IPS-11a (cell line): ENCODE data around the gene UBAP2L.
"Not testable (repeated sequence)": the region's sequence is repeated elsewhere in the genome, so short reads cannot be mapped to it uniquely, and the experiment has no call there.

ENCODE experiments used
- H3K4me3 ChIP-seq: one replicate; pipeline ENCODE4 v1.5.1; 2013; ENCODE audit warnings: low read depth, low read length, control low read depth

Gene UBAP2L

GRCh38 chr1:154241703-154242351 is 21.1 kb downstream of the UBAP2L start:
- no peak overlapping the region for H3K4me3 ChIP-seq

- H3K4me3 ChIP-seq = no peak overlapping the region
Observed at GRCh38 chr1:154253671-154254070, 32.9 kb downstream of the UBAP2L start.

- H3K4me3 ChIP-seq = no peak overlapping the region
Observed at GRCh38 chr1:154256686-154257085, 35.9 kb downstream of the UBAP2L start.

GRCh38 chr1:154258784-154259183 is 38.0 kb downstream of the UBAP2L start:
- H3K4me3 ChIP-seq = no peak overlapping the region

GRCh38 chr1:154260127-154260526 is 39.4 kb downstream of the UBAP2L start:
- H3K4me3 ChIP-seq = no peak overlapping the region

GRCh38 chr1:154263465-154264332 is 42.9 kb downstream of the UBAP2L start:
- no peak overlapping the region for H3K4me3 ChIP-seq

- H3K4me3 ChIP-seq = no peak overlapping the region
Observed at GRCh38 chr1:154264454-154264853, 43.7 kb downstream of the UBAP2L start.

GRCh38 chr1:154265586-154265985 is 44.8 kb downstream of the UBAP2L start:
- no peak overlapping the region for H3K4me3 ChIP-seq

- H3K4me3 ChIP-seq = no peak overlapping the region
Observed at GRCh38 chr1:154270833-154271232, 50.1 kb downstream of the UBAP2L start.

GRCh38 chr1:154272217-154272998 is 51.7 kb downstream of the UBAP2L start, which contains the start of gene HAX1:
HAX1 (plus strand) TSS chr1:154272629; CDS start chr1:154272724, 95 bp downstream.
- peak within 1 kb of the TSS; percentile 95 for H3K4me3 ChIP-seq

- peak overlapping the region; percentile 95 for H3K4me3 ChIP-seq
Observed at GRCh38 chr1:154272999-154273563, 52.3 kb downstream of the UBAP2L start.

- no peak overlapping the region for H3K4me3 ChIP-seq
Observed at GRCh38 chr1:154276797-154277196, 56.0 kb downstream of the UBAP2L start.

GRCh38 chr1:154287591-154287990 is 66.8 kb downstream of the UBAP2L start:
- not testable (repeated sequence) for H3K4me3 ChIP-seq

- H3K4me3 ChIP-seq = no peak overlapping the region
Observed at GRCh38 chr1:154288661-154289060, 67.9 kb downstream of the UBAP2L start.

- H3K4me3 ChIP-seq = no peak overlapping the region
Observed at GRCh38 chr1:154290921-154291320, 70.2 kb downstream of the UBAP2L start.

- H3K4me3 ChIP-seq = no peak overlapping the region
Observed at GRCh38 chr1:154295408-154296235, 74.9 kb downstream of the UBAP2L start.

- H3K4me3 ChIP-seq = no peak overlapping the region
Observed at GRCh38 chr1:154301582-154301981, 80.8 kb downstream of the UBAP2L start.

- H3K4me3 ChIP-seq = no peak overlapping the region
Observed at GRCh38 chr1:154304664-154305337, 84.0 kb downstream of the UBAP2L start.

GRCh38 chr1:154306151-154306550 is 85.4 kb downstream of the UBAP2L start:
- H3K4me3 ChIP-seq = no peak overlapping the region
